GM12875 (cell line): ENCODE measurements around the gene MED29.

Experiments used
- H3K4me3 ChIP-seq: one replicate; pipeline ENCODE4 v1.5.1; 2011; ENCODE audit warnings: low read depth, low read length, control low read depth
- CTCF ChIP-seq: IDR thresholded peaks from 2 replicates; pipeline ENCODE4 v1.5.1; 2011; ENCODE audit warnings: low read depth, mild to moderate bottlenecking, control low read depth, inconsistent platforms, low read length, moderate library complexity, borderline replicate concordance; ENCODE audit not compliant: insufficient read depth

Gene MED29

GRCh38 chr19:39449116-39449797 is 58.1 kb downstream of the MED29 start:
- H3K4me3 ChIP-seq, result peak overlapping the region; percentile 15
- TF ChIP-seq CTCF, result no peak
